22Rv1 (cell line): ENCODE data around the gene TRIM56.
A peak's percentile ranks its signal among the peaks of the same experiment; 100 is the strongest.
"Not testable (repeated sequence)": the region's sequence is repeated elsewhere in the genome, so short reads cannot be mapped to it uniquely, and the experiment has no call there.

Source experiments
- H3K27ac ChIP-seq: fragments of 450-650 bp; 2 replicates; pipeline ENCODE4 v1.5.1; 2017
- ZFX ChIP-seq: fragments of 450-650 bp; IDR thresholded peaks from 2 replicates; pipeline ENCODE4 v1.6.1; 2017; ENCODE audit warnings: antibody characterized with exemption, borderline replicate concordance
- TF ChIP-seq, protein P1 (sequence below): fragments of 450-650 bp; IDR thresholded peaks from 2 replicates; pipeline ENCODE4 v1.5.1; 2017; ENCODE audit warnings: mild to moderate bottlenecking

TRIM56 gene

DNA sequence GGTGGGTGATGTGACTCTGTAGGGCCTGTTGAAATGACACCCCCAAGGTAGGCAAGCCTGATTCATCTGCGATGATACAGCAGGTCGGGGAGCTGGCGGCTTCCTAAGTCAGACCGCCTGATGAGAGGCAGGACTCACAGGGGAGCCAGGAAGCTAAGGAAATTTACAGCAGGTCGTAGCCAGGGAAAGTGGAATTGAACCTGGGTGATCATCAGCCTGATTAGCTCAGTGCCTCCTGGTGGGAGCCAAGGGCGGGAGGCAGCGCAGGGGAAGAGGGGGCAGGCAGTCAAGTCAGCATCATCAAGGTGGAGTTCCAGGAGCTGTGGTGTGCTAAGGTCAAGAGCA, 18.5 kb upstream of the TRIM56 start:
- no peak overlapping the region for H3K27ac ChIP-seq
- no peak for TF ChIP-seq ZFX
- TF ChIP-seq, protein P1, sequence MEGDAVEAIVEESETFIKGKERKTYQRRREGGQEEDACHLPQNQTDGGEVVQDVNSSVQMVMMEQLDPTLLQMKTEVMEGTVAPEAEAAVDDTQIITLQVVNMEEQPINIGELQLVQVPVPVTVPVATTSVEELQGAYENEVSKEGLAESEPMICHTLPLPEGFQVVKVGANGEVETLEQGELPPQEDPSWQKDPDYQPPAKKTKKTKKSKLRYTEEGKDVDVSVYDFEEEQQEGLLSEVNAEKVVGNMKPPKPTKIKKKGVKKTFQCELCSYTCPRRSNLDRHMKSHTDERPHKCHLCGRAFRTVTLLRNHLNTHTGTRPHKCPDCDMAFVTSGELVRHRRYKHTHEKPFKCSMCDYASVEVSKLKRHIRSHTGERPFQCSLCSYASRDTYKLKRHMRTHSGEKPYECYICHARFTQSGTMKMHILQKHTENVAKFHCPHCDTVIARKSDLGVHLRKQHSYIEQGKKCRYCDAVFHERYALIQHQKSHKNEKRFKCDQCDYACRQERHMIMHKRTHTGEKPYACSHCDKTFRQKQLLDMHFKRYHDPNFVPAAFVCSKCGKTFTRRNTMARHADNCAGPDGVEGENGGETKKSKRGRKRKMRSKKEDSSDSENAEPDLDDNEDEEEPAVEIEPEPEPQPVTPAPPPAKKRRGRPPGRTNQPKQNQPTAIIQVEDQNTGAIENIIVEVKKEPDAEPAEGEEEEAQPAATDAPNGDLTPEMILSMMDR: no peak

- H3K27ac ChIP-seq: no peak overlapping the region
- TF ChIP-seq, protein P1: no peak
- TF ChIP-seq ZFX: no peak
Measured at GRCh38 chr7:101068401-101068800, 16.9 kb upstream of the TRIM56 start.

- not testable (repeated sequence) for H3K27ac ChIP-seq
Measured at GRCh38 chr7:101071362-101072104, 13.7 kb upstream of the TRIM56 start.

DNA sequence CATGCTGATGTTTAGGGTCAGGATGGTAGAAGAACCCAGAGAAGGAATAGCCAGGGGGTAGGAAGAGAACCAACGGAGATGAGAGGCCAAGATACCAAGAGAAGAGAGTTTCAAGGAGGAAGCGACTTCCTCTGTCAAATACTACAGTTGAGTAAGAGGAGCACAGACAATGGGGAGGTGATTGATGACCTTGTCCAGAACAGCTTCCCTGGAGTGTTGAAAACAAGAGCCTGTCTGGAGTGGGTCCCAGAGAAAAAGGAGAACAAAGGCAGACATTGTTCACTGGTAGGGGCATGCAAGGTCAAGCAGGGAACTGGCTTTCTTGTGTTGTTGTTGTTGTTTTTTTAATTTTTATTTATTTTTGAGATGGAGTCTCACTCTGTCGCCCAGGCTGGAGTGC, 9.6 kb upstream of the TRIM56 start:
- TF ChIP-seq, protein P1: no peak
- no peak for TF ChIP-seq ZFX
- H3K27ac ChIP-seq: no peak overlapping the region

DNA sequence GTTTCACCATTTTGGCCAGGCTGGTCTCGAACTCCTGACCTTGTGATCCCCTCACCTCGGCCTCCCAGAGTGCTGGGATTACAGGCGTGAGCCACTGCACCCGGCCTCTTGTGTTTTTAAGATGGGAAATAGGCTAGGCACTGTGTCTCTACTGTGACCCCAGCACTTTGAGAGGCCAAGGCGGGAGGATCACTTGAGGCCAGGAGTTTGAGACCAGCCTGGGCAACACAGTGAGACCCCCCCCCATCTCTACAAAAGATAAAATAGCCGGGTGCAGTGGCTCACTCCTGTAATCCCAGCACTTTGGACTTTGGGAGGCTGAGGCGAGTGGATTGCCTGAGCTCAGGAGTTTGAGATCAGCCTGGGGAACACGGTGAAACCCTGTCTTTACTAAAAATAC, 9.1 kb upstream of the TRIM56 start:
- H3K27ac ChIP-seq: not testable (repeated sequence)

DNA sequence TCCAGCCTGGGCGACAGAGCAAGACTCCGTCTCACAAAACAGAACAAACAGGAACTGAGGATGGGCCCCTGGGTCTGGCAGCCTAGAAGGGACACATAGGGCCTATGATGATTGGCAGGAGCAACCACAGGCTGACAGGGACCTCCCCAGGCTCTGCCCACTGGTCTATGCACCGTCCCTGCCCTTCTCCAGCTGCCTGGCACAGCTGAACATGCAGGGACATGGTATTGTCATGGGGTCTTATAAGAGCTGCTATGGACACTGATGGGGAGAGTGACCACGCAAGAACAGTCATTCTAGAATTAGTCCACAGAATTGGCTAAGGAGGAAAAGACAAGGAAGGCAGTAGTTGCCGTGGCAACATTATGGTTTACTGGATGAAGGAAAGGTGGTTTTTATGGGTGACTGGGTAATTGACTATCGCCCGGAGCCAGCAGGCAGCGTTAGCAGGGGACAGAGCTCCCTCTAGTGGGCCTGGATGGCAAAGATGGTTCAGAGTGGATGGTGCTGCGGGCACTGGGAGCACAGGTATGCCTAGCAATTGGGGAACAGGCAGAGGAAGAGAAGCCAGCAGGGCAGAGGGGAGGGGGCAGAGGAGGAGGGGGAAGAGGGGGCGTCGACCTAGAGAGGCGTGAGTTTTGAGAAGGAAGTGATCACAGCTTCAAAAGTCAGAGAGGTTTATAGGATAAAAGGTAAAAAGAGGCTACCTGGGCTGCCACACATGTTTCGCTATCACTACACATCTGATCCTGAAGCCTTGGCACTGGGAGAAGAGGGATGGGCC, 7.8 kb upstream of the TRIM56 start:
- H3K27ac ChIP-seq: no peak overlapping the region
- TF ChIP-seq, protein P1: peak; percentile 99
- no peak for TF ChIP-seq ZFX

GRCh38 chr7:101081432-101081831, 3.8 kb upstream of the TRIM56 start:
- no peak for TF ChIP-seq ZFX
- TF ChIP-seq, protein P1: no peak
- no peak overlapping the region for H3K27ac ChIP-seq

GRCh38 chr7:101084865-101085161, 468 bp upstream of the TRIM56 start:
- H3K27ac ChIP-seq: peak overlapping the region; percentile 94
- TF ChIP-seq, protein P1: no peak
- no peak for TF ChIP-seq ZFX
